Measurements from ENCODE around the gene GPR155.
A peak's percentile ranks its signal among the peaks of the same experiment; 100 is the strongest.

GPR155 gene

GRCh38 chr2:174486563-174487107, at the start of gene GPR155:
Gene GPR155 (minus strand): TSS chr2:174487029. CDS start chr2:174481956, 5,073 bp downstream.
- peak; percentile 62 for DNase-seq

GRCh38 chr2:174535757-174536703, 49.2 kb upstream of the GPR155 start:
- DNase-seq = no peak

GRCh38 chr2:174535083-174535482, 48.3 kb upstream of the GPR155 start:
- DNase-seq = no peak

GRCh38 chr2:174529916-174530315, 43.1 kb upstream of the GPR155 start:
- DNase-seq = no peak

GRCh38 chr2:174527959-174528358, 41.1 kb upstream of the GPR155 start:
- DNase-seq = no peak

GRCh38 chr2:174527101-174527721, 40.4 kb upstream of the GPR155 start:
- no peak for DNase-seq

GRCh38 chr2:174524527-174524926, 37.7 kb upstream of the GPR155 start:
- DNase-seq = no peak

GRCh38 chr2:174522553-174522952, 35.7 kb upstream of the GPR155 start:
- DNase-seq = no peak

GRCh38 chr2:174518395-174518794, 31.6 kb upstream of the GPR155 start:
- no peak for DNase-seq

GRCh38 chr2:174516501-174517378, 29.9 kb upstream of the GPR155 start:
- no peak for DNase-seq

- DNase-seq = no peak
Measured at GRCh38 chr2:174512345-174512744, 25.5 kb upstream of the GPR155 start.

- no peak for DNase-seq
Measured at GRCh38 chr2:174511580-174512260, 24.9 kb upstream of the GPR155 start.

GRCh38 chr2:174510583-174511189, 23.9 kb upstream of the GPR155 start:
- no peak for DNase-seq

GRCh38 chr2:174503161-174503809, 16.5 kb upstream of the GPR155 start:
- DNase-seq = no peak

- DNase-seq = no peak
Measured at GRCh38 chr2:174499371-174499770, 12.5 kb upstream of the GPR155 start.

- no peak for DNase-seq
Measured at GRCh38 chr2:174495365-174496012, 8.7 kb upstream of the GPR155 start.

- peak; percentile 39 for DNase-seq
Measured at GRCh38 chr2:174493549-174494331, 6.9 kb upstream of the GPR155 start.

- DNase-seq = peak; percentile 71
Measured at GRCh38 chr2:174492963-174493431, 6.2 kb upstream of the GPR155 start.

- DNase-seq = no peak
Measured at GRCh38 chr2:174491947-174492346, 5.1 kb upstream of the GPR155 start.

- DNase-seq = no peak
Measured at GRCh38 chr2:174490051-174490450, 3.2 kb upstream of the GPR155 start.
